HG03064 (cell line): ENCODE results near the gene SMIM45.

ENCODE experiments used
- ATAC-seq: cut with Tn5 transposase; IDR thresholded peaks from one replicate; pipeline ENCODE4 v1.9.1; 2021; ENCODE audit warnings: low read depth; ENCODE audit not compliant: unreplicated experiment

SMIM45 gene

GRCh38 chr22:41995211-41995610 lies 43.3 kb downstream of the SMIM45 start:
- no peak for ATAC-seq

- no peak for ATAC-seq
These were observed 44.9 kb downstream of the SMIM45 start for GRCh38 chr22:41996826-41997225.

- ATAC-seq, result peak; percentile 73
These were observed 46.7 kb downstream of the SMIM45 start, which contains the start of gene WBP2NL for GRCh38 chr22:41998361-41999261. TSS of gene WBP2NL (plus strand) at chr22:41998788. CDS start at chr22:41998819, 31 bp downstream.

- no peak for ATAC-seq
These were observed 48.5 kb downstream of the SMIM45 start for GRCh38 chr22:42000466-42000865.

GRCh38 chr22:42001121-42001520 lies 49.2 kb downstream of the SMIM45 start:
- no peak for ATAC-seq

GRCh38 chr22:42001706-42002105 lies 49.8 kb downstream of the SMIM45 start:
- no peak for ATAC-seq

GRCh38 chr22:42007922-42008321 lies 56.0 kb downstream of the SMIM45 start:
- no peak for ATAC-seq
